Trophoblast cell (in vitro differentiated cells and primary cell): Measurements from ENCODE around the gene IL2RG.

Experiments
- DNase-seq, 2 donors: peaks; one replicate each; pipeline ENCODE4 v3.0.0-alpha.2; 2016
- H2AFZ ChIP-seq: 2 replicates; pipeline ENCODE4 v1.6.1; 2013; ENCODE audit warnings: low read length, moderate library complexity, mild to moderate bottlenecking; ENCODE audit not compliant: insufficient read depth, poor library complexity
- H2AK5ac ChIP-seq: 2 replicates; pipeline ENCODE4 v1.6.1; 2013; ENCODE audit warnings: mild to moderate bottlenecking, low read length
- H2BK120ac ChIP-seq: 2 replicates; pipeline ENCODE4 v1.6.1; 2013; ENCODE audit warnings: low read length, mild to moderate bottlenecking, moderate library complexity; ENCODE audit not compliant: insufficient read depth, poor library complexity
- H2BK12ac ChIP-seq: 2 replicates; pipeline ENCODE4 v1.6.1; 2013; ENCODE audit warnings: mild to moderate bottlenecking, low read length, moderate library complexity
- H2BK5ac ChIP-seq: 2 replicates; pipeline ENCODE4 v1.6.1; 2013; ENCODE audit warnings: low read length, low read depth, moderate library complexity, mild to moderate bottlenecking; ENCODE audit not compliant: poor library complexity
- H3K14ac ChIP-seq: 2 replicates; pipeline ENCODE4 v1.6.1; 2013; ENCODE audit warnings: mild to moderate bottlenecking, low read length
- H3K18ac ChIP-seq: 2 replicates; pipeline ENCODE4 v1.6.1; 2013; ENCODE audit warnings: mild to moderate bottlenecking, low read length
- H3K23ac ChIP-seq: 2 replicates; pipeline ENCODE4 v1.6.1; 2013; ENCODE audit warnings: low read length
- H3K27ac ChIP-seq: 2 replicates; pipeline ENCODE4 v1.5.1; 2013; ENCODE audit warnings: low read depth, mild to moderate bottlenecking, inconsistent platforms, low read length, moderate library complexity
- H3K27me3 ChIP-seq: 2 replicates; pipeline ENCODE4 v1.6.1; 2013; ENCODE audit warnings: inconsistent platforms, mild to moderate bottlenecking, low read length, moderate library complexity; ENCODE audit not compliant: insufficient read depth
- H3K36me3 ChIP-seq, 2 experiments: 1 replicate in 1 of 2; 2 replicates in 1 of 2; pipeline ENCODE4 v1.6.1; 2013; ENCODE audit warnings: low read length in 2 of 2, mild to moderate bottlenecking in 2 of 2, moderate library complexity in 1 of 2; ENCODE audit not compliant: insufficient read depth in 2 of 2, control insufficient read depth in 1 of 2
- H3K4ac ChIP-seq: 2 replicates; pipeline ENCODE4 v1.6.1; 2013; ENCODE audit warnings: low read depth, mild to moderate bottlenecking, low read length, moderate library complexity
- H3K4me1 ChIP-seq, 2 experiments: 1 replicate in 1 of 2; 2 replicates in 1 of 2; pipeline ENCODE4 v1.6.1; 2013; ENCODE audit warnings: low read length in 2 of 2, mild to moderate bottlenecking in 2 of 2, moderate library complexity in 1 of 2; ENCODE audit not compliant: insufficient read depth in 2 of 2, control insufficient read depth in 1 of 2
- H3K4me2 ChIP-seq: 2 replicates; pipeline ENCODE4 v1.6.1; 2013; ENCODE audit warnings: inconsistent platforms, mild to moderate bottlenecking, low read length, moderate library complexity
- H3K4me3 ChIP-seq: 2 replicates; pipeline ENCODE4 v1.5.1; 2013; ENCODE audit warnings: mild to moderate bottlenecking, low read depth, low read length, inconsistent platforms
- H3K79me1 ChIP-seq: one replicate; pipeline ENCODE4 v1.6.1; 2013; ENCODE audit warnings: low read length
- H3K79me2 ChIP-seq: 2 replicates; pipeline ENCODE4 v1.6.1; 2013; ENCODE audit warnings: low read length, mild to moderate bottlenecking; ENCODE audit not compliant: control insufficient read depth, insufficient read depth, poor library complexity
- H3K9ac ChIP-seq: 2 replicates; pipeline ENCODE4 v1.6.1; 2013; ENCODE audit warnings: mild to moderate bottlenecking, low read length
- H3K9me3 ChIP-seq: 2 replicates; pipeline ENCODE4 v1.6.1; 2013; ENCODE audit warnings: low read depth, mild to moderate bottlenecking, control low read depth, inconsistent platforms, low read length; ENCODE audit not compliant: insufficient read depth
- H4K12ac ChIP-seq: 2 replicates; pipeline ENCODE4 v1.6.1; 2013; ENCODE audit warnings: low read depth, mild to moderate bottlenecking, low read length, moderate library complexity
- H4K8ac ChIP-seq: 2 replicates; pipeline ENCODE4 v1.6.1; 2013; ENCODE audit warnings: low read depth, mild to moderate bottlenecking, low read length, moderate library complexity
- H4K91ac ChIP-seq: one replicate; pipeline ENCODE4 v1.6.1; 2013; ENCODE audit warnings: low read depth, mild to moderate bottlenecking, low read length, moderate library complexity
- WGBS: extraction: QIAGEN DNeasy Blood & Tissue Kit; methylation state at CpG from one replicate; pipeline ENCODE4 v1.1.7; 2013; ENCODE audit warnings: missing lambda C conversion rate; ENCODE audit not compliant: insufficient read length, insufficient coverage; ENCODE audit errors: extremely low coverage; 5-methylcytosine and 5-hydroxymethylcytosine counted together

The IL2RG gene

DNA sequence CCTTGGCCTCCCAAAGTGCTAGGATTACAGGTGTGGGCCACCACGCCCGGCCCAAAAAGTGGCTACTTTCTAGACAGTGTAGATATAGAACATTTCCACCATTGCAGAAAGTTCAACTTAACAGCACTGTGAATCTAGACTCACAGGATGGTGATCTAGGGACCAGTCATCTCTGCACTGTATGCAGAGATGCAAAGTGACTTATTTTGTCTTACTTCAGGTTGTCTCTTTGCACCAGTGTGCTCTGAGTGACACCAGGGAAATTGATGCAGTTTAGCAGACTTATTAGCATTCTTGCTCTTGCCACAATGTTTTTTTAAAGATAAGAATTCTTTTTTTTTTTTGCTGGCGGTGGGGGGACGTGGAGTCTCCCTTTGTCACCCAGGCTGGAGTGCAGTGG is 28.6 kb downstream of the IL2RG start:
- no peak for DNase-seq
- Histone ChIP-seq H3K18ac (no peak overlapping the region), H4K8ac (no peak overlapping the region), H3K27ac (no peak overlapping the region), H3K4ac (no peak overlapping the region), H2AFZ (no peak overlapping the region), H3K23ac (no peak overlapping the region), H2AK5ac (no peak overlapping the region), H3K36me3 (no peaks in the 10 kb centered on the region), H4K91ac (no peak overlapping the region), H3K14ac (no peak overlapping the region), H3K79me1 (no peaks in the 10 kb centered on the region), H3K4me2 (no peak overlapping the region), H3K9me3 (no peaks in the 10 kb centered on the region), H2BK5ac (no peak overlapping the region), H3K79me2 (no peaks in the 10 kb centered on the region), H3K4me3 (no peak overlapping the region), H3K4me1 (no peaks in the 10 kb centered on the region), H4K12ac (no peak overlapping the region), H2BK12ac (no peak overlapping the region), H2BK120ac (no peak overlapping the region), H3K9ac (no peak overlapping the region), H3K27me3 (no peaks in the 10 kb centered on the region)
- WGBS = no CpG with 5 or more reads among the region's 4 CpGs

DNA sequence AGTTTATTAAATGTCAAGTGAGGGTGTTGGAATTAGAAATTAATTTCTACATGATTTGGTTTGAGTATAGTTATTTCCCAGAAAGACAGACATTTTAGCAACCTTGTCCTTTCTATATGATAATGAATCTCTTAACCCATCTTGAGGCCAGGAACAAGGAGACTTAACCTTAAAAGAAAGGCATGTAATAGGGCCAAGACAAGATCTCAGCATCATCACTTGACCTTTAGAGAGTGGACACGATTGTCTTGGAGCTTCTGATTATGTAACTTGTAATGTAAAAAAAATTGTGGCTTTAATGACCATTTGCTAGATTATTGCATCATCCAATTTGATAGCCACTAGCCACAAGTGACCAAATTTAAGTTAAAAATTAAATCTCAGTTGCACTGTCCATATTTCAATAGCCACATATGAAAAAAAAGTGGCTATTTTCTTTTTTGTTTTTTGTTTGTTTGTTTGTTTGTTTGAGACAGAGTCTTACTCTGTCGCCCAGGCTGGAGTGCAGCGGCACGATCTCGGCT is 29.2 kb downstream of the IL2RG start:
- no CpG with 5 or more reads among the region's 5 CpGs for WGBS
- H2BK5ac ChIP-seq = no peak overlapping the region
- no peaks in the 10 kb centered on the region for H3K36me3 ChIP-seq
- no peaks in the 10 kb centered on the region for H3K27me3 ChIP-seq
- no peak overlapping the region for H3K4ac ChIP-seq
- H3K18ac ChIP-seq = no peak overlapping the region
- H3K14ac ChIP-seq = no peak overlapping the region
- no peak overlapping the region for H3K27ac ChIP-seq
- H3K4me1 ChIP-seq = no peaks in the 10 kb centered on the region
- H4K91ac ChIP-seq = no peak overlapping the region
- no peak overlapping the region for H3K4me2 ChIP-seq
- no peak overlapping the region for H2BK120ac ChIP-seq
- H2AK5ac ChIP-seq = no peak overlapping the region
- H3K4me3 ChIP-seq = no peak overlapping the region
- no peak overlapping the region for H4K8ac ChIP-seq
- H3K79me1 ChIP-seq = no peaks in the 10 kb centered on the region
- DNase-seq = no peak
- no peak overlapping the region for H4K12ac ChIP-seq
- H2AFZ ChIP-seq = no peak overlapping the region
- H3K9me3 ChIP-seq = no peaks in the 10 kb centered on the region
- H3K23ac ChIP-seq = no peak overlapping the region
- H3K79me2 ChIP-seq = no peaks in the 10 kb centered on the region
- no peak overlapping the region for H2BK12ac ChIP-seq
- H3K9ac ChIP-seq = no peak overlapping the region

DNA sequence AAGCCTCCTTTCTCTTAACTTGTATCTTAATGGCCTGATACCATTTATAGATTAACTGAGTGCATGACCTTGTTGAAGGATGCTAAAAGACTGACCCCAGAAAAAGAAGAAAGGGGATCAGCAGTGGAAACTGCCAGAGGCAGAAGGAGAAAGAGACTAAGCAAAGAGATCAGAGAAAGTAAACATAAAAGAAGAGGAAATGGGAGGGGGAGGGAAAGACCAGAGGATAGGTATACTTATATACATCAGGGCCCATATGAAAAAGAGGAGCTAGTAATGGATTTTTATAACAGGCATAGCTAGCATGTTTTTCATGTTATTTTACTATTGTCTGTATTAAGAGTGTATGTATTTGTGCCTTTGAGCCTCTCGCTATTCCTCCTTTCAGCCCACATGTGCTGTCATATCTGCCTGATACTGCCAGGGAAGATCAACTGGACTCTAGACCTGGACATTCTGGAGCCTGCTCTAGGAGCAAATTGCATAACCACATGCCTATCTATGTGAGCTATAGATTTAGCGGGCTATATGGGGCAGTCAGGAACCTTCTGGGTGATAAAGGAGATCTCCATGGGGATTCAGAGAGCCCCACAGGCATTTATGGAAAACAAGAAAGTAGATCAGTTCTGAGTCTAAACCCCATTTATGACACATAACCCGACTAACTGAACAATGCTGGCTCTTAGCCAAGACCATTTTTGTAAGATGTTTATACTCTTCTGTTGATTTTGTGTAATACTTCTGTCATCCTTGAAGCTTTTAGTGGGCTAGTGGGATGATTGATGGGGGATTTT is 29.9 kb downstream of the IL2RG start:
- no peaks in the 10 kb centered on the region for H3K36me3 ChIP-seq
- H3K9me3 ChIP-seq = no peaks in the 10 kb centered on the region
- no peaks in the 10 kb centered on the region for H3K79me2 ChIP-seq
- H4K12ac ChIP-seq = no peak overlapping the region
- no peak overlapping the region for H3K4me2 ChIP-seq
- H3K4ac ChIP-seq = no peak overlapping the region
- H3K27ac ChIP-seq = no peak overlapping the region
- no peak overlapping the region for H3K9ac ChIP-seq
- H4K8ac ChIP-seq = no peak overlapping the region
- no peak overlapping the region for H4K91ac ChIP-seq
- H2BK12ac ChIP-seq = no peak overlapping the region
- H3K4me3 ChIP-seq = no peak overlapping the region
- no peak overlapping the region for H3K14ac ChIP-seq
- no peak overlapping the region for H3K23ac ChIP-seq
- no peak overlapping the region for H2AFZ ChIP-seq
- no peak overlapping the region for H2BK120ac ChIP-seq
- WGBS = no CpG with 5 or more reads among the region's 3 CpGs
- H3K18ac ChIP-seq = no peak overlapping the region
- H3K27me3 ChIP-seq = no peaks in the 10 kb centered on the region
- peak in 1 of 2 donors; percentile 21 for DNase-seq
- no peaks in the 10 kb centered on the region for H3K79me1 ChIP-seq
- H3K4me1 ChIP-seq = no peaks in the 10 kb centered on the region
- H2BK5ac ChIP-seq = no peak overlapping the region
- no peak overlapping the region for H2AK5ac ChIP-seq

DNA sequence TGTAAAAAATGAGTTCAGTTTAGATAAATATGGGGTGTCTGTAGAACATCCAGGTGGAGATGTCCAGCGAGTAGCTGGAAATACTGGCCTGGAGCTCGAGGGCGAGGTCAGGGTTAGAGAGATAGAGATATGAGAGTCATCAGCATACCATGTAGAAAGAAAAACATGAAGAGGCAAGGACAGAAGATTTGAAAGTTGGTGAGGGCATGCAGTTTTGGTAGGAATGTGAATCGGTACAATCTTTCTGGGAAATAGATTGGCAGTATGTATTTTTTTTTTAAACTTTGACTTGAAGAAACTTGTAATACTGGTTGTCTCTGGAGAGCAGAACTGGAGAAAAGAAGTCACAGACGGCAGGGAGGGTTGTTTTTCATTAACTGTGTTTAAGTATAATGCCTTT is 40.8 kb downstream of the IL2RG start:
- Histone ChIP-seq H3K4me2 (no peak overlapping the region), H2BK12ac (no peak overlapping the region), H3K9ac (no peak overlapping the region), H4K8ac (no peak overlapping the region), H3K79me1 (peaks cover 6% of the 10 kb centered on the region), H3K27me3 (no peaks in the 10 kb centered on the region), H3K79me2 (no peaks in the 10 kb centered on the region), H2AK5ac (no peak overlapping the region), H3K9me3 (no peaks in the 10 kb centered on the region), H4K12ac (no peak overlapping the region), H4K91ac (no peak overlapping the region), H3K27ac (no peak overlapping the region), H2BK5ac (no peak overlapping the region), H3K4me1 (no peaks in the 10 kb centered on the region), H3K18ac (no peak overlapping the region), H3K23ac (no peak overlapping the region), H3K36me3 (no peaks in the 10 kb centered on the region), H2AFZ (no peak overlapping the region), H2BK120ac (no peak overlapping the region), H3K4ac (no peak overlapping the region), H3K4me3 (no peak overlapping the region), H3K14ac (no peak overlapping the region)
- DNase-seq = peak; percentile 54 to 65
- no CpG with 5 or more reads among the region's 5 CpGs for WGBS
